Panc1 (cell line): ENCODE measurements around the gene TTLL7.

ENCODE experiments used
- POLR2AphosphoS5 ChIP-seq: IDR thresholded peaks from 2 replicates; pipeline ENCODE4 v1.6.1; 2012; ENCODE audit warnings: mild to moderate bottlenecking, low read depth, low read length, moderate library complexity
- SIN3A ChIP-seq: IDR thresholded peaks from 2 replicates; pipeline ENCODE4 v1.6.1; 2012; ENCODE audit warnings: low read depth, mild to moderate bottlenecking, low read length, moderate library complexity, borderline replicate concordance; ENCODE audit not compliant: insufficient read depth
- TCF7L2 ChIP-seq: IDR thresholded peaks from 2 replicates; pipeline ENCODE4 v1.6.1; 2011; ENCODE audit warnings: mild to moderate bottlenecking, low read depth, low read length, inconsistent platforms
- TF ChIP-seq, protein P1 (sequence below): fragments of 450-650 bp; IDR thresholded peaks from 2 replicates; pipeline ENCODE4 v1.5.1; 2017; ENCODE audit warnings: mild to moderate bottlenecking
- TF ChIP-seq, protein P2 (sequence below), 2 experiments: IDR thresholded peaks; 2 replicates each; pipeline ENCODE4 v1.6.1; 2011 to 2012; ENCODE audit warnings: low read depth in 2 of 2, control low read depth in 1 of 2, low read length in 1 of 2, mild to moderate bottlenecking in 1 of 2, moderate library complexity in 1 of 2; ENCODE audit not compliant: insufficient read depth in 1 of 2

DNA sequence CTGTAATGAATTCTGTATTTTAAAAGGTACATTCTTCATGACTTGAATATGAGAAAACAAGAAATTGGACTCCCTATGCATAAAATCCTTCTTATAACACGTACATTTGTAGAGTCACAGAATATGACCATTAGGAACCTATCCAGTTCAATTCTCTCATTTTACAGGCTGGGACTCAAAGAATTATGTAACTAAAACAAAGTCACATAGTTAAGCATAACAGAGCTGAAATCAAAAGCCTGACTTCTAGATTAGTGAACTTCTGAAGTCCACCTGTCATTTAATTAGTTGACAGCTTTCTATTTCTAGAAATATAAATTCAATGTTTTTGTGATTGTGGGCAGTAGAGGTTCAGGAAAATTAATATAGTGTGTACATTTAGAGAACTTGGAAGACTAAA, 20.3 kb upstream of the TTLL7 start:
- TF ChIP-seq, protein P1, sequence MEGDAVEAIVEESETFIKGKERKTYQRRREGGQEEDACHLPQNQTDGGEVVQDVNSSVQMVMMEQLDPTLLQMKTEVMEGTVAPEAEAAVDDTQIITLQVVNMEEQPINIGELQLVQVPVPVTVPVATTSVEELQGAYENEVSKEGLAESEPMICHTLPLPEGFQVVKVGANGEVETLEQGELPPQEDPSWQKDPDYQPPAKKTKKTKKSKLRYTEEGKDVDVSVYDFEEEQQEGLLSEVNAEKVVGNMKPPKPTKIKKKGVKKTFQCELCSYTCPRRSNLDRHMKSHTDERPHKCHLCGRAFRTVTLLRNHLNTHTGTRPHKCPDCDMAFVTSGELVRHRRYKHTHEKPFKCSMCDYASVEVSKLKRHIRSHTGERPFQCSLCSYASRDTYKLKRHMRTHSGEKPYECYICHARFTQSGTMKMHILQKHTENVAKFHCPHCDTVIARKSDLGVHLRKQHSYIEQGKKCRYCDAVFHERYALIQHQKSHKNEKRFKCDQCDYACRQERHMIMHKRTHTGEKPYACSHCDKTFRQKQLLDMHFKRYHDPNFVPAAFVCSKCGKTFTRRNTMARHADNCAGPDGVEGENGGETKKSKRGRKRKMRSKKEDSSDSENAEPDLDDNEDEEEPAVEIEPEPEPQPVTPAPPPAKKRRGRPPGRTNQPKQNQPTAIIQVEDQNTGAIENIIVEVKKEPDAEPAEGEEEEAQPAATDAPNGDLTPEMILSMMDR = no peak
- TF ChIP-seq POLR2AphosphoS5 = no peak
- TF ChIP-seq, protein P2, sequence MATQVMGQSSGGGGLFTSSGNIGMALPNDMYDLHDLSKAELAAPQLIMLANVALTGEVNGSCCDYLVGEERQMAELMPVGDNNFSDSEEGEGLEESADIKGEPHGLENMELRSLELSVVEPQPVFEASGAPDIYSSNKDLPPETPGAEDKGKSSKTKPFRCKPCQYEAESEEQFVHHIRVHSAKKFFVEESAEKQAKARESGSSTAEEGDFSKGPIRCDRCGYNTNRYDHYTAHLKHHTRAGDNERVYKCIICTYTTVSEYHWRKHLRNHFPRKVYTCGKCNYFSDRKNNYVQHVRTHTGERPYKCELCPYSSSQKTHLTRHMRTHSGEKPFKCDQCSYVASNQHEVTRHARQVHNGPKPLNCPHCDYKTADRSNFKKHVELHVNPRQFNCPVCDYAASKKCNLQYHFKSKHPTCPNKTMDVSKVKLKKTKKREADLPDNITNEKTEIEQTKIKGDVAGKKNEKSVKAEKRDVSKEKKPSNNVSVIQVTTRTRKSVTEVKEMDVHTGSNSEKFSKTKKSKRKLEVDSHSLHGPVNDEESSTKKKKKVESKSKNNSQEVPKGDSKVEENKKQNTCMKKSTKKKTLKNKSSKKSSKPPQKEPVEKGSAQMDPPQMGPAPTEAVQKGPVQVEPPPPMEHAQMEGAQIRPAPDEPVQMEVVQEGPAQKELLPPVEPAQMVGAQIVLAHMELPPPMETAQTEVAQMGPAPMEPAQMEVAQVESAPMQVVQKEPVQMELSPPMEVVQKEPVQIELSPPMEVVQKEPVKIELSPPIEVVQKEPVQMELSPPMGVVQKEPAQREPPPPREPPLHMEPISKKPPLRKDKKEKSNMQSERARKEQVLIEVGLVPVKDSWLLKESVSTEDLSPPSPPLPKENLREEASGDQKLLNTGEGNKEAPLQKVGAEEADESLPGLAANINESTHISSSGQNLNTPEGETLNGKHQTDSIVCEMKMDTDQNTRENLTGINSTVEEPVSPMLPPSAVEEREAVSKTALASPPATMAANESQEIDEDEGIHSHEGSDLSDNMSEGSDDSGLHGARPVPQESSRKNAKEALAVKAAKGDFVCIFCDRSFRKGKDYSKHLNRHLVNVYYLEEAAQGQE (IDR thresholded peaks at IDR 0.05; ENCODE audit: insufficient read depth in 1 of 2, low read depth in 2 of 2, low read length in 1 of 2) = no peak
- no peak for TF ChIP-seq SIN3A
- TF ChIP-seq TCF7L2 = no peak
